Uterus (tissue), 4 donors: ENCODE results near the gene CCDC88B. TPM values are rescaled to one million over a fixed set of nuclear protein-coding genes. Genes with fewer than 3 reads are reported as not detected.
"Not testable (repeated sequence)": the region's sequence is repeated elsewhere in the genome, so short reads cannot be mapped to it uniquely, and the experiment has no call there.

ENCODE experiments used
- DNase-seq, 2 donors: peaks; one replicate each; pipeline ENCODE4 v3.0.0-alpha.2; 2019 to 2020
- H3K27ac ChIP-seq, 2 donors: fragments of 200-600 bp; sonication (generic); 1 replicate in 1 of 2; 2 replicates in 1 of 2; pipeline ENCODE4 v1.5.1; 2016 to 2018
- H3K27me3 ChIP-seq, 2 donors: fragments of 200-600 bp; sonication (generic); one replicate each; pipeline ENCODE4 v1.5.1; 2018 to 2019; ENCODE audit warnings: control low read depth in 1 of 2
- H3K36me3 ChIP-seq, 2 donors: fragments of 200-600 bp; sonication (generic); one replicate each; pipeline ENCODE4 v1.5.1; 2019; ENCODE audit warnings: control low read depth in 1 of 2
- H3K4me1 ChIP-seq, 2 donors: fragments of 200-600 bp; sonication (generic); one replicate each; pipeline ENCODE4 v1.5.1; 2018 to 2019; ENCODE audit warnings: control low read depth in 1 of 2
- H3K4me3 ChIP-seq, 2 donors: fragments of 200-600 bp; sonication (generic); 1 replicate in 1 of 2; 2 replicates in 1 of 2; pipeline ENCODE4 v1.5.1; 2018 to 2019; ENCODE audit warnings: mild to moderate bottlenecking in 1 of 2
- H3K9me3 ChIP-seq, 2 donors: fragments of 200-600 bp; sonication (generic); one replicate each; pipeline ENCODE4 v1.5.1; 2019; ENCODE audit warnings: control low read depth in 1 of 2
- CTCF ChIP-seq, 4 experiments: fragments of 200-600 bp in 2 of 4; fragments of 450-650 bp in 2 of 4; sonication (generic) in 2 of 4; IDR thresholded peaks; one replicate each; pipeline ENCODE4 v1.5.1; 2016 to 2019; ENCODE audit warnings: antibody characterized with exemption in 4 of 4, mild to moderate bottlenecking in 2 of 4, moderate library complexity in 1 of 4
- POLR2A ChIP-seq, 2 donors: fragments of 450-650 bp; IDR thresholded peaks; one replicate each; pipeline ENCODE4 v1.6.1; 2016; ENCODE audit warnings: antibody characterized with exemption in 2 of 2, mild to moderate bottlenecking in 1 of 2, moderate library complexity in 1 of 2
- intact Hi-C: fragments of 100-400 bp; cut with DNase I; formaldehyde crosslinking; loops from one replicate; pipeline ENCODE4 v1.15.1; 2023; ENCODE audit warnings: low total_unique reads
- total RNA-seq, 4 donors: library from RNA; depleted of rRNA in 3 of 4; stranded (reverse); fragments of >200 nt in 3 of 4; gene quantifications; one replicate each; pipeline versions ENCODE4 v1.1.0 to v1.2.4, GENCODE V29; 2014 to 2023
- donor health status: DM: yes; HTN: yes; CAD: no.

CCDC88B gene
- total RNA-seq, 4 donors from 2014 or later: 0.29 to 5.7 (median 2.9) TPM

DNA sequence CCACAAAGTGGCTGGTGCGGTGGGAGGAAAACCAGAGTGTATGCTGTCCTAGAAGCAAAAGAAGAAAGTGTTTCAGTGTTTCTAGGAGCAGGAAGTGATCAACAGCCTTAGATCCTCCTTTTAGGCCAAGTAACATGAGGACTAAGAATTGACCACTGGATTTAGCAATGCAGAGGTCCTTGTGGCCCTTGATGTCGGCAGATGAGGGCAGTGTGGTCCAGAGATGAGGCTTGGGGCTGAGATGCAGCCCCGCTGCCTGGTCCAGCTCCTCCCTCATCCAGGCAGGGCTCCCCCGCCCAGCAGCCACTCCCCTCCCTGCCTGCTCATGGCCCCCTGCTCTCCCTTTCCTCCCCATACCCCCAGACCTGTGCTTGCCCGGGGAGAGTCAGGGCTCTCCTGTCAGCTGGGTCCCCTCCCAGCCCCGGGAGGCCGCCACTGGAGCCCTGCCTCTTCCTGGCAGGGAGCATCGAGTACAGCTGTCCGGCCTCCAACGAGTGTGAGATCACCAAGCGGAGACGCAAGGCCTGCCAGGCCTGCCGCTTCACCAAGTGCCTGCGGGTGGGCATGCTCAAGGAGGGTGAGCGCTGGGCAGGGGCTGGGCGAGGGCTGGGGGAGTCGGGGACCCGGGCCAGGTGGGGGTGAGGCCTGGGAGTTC is 26.4 kb upstream of the CCDC88B start:
- intact Hi-C loops: no loop called here
- no peaks in the 10 kb centered on the region for H3K4me1 ChIP-seq
- H3K9me3 ChIP-seq: no peaks in the 10 kb centered on the region
- H3K27me3 ChIP-seq: no peaks in the 10 kb centered on the region
- TF ChIP-seq POLR2A (IDR thresholded peaks at IDR 0.05): no peak
- no peak for TF ChIP-seq CTCF (IDR thresholded peaks at IDR 0.05)
- no peaks in the 10 kb centered on the region for H3K36me3 ChIP-seq
- no peak for DNase-seq
- no peak overlapping the region for H3K4me3 ChIP-seq
- peak overlapping the region; percentile 37 to 47 for H3K27ac ChIP-seq

- Histone ChIP-seq H3K27ac (peak overlapping the region; percentile 37 to 47), H3K27me3 (no peaks in the 10 kb centered on the region), H3K4me3 (no peak overlapping the region), H3K36me3 (no peaks in the 10 kb centered on the region), H3K9me3 (no peaks in the 10 kb centered on the region), H3K4me1 (no peaks in the 10 kb centered on the region)
- DNase-seq: no peak
- TF ChIP-seq POLR2A (IDR thresholded peaks at IDR 0.05): no peak
- no peak for TF ChIP-seq CTCF (IDR thresholded peaks at IDR 0.05)
- intact Hi-C loops: no loop called here
Observed at GRCh38 chr11:64314146-64314804, 25.7 kb upstream of the CCDC88B start.

DNA sequence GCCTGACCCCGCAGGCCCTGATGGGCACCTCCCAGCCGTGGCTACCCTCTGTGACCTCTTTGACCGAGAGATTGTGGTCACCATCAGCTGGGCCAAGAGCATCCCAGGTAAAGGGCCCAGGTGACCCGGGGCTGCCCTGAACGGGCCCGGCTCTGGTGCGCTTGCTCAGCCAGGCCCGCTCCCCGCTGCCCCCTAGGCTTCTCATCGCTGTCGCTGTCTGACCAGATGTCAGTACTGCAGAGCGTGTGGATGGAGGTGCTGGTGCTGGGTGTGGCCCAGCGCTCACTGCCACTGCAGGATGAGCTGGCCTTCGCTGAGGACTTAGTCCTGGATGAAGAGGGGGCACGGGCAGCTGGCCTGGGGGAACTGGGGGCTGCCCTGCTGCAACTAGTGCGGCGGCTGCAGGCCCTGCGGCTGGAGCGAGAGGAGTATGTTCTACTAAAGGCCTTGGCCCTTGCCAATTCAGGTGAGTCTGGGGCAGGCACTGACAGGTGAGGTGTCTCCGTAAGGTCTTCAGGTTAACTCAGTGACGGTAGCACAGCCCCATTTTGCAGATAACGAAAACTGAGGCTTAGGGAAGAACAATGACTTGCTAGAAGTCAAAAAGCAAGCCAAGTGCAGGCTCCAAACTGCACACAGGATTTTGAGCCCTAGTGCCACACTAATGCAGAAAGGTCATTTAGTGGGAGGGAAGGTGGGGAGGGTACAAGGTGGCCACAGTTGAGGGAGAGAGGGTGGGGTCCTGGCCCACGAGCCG is 25.0 kb upstream of the CCDC88B start:
- Histone ChIP-seq H3K4me1 (no peaks in the 10 kb centered on the region), H3K27ac (no peak overlapping the region), H3K4me3 (no peak overlapping the region), H3K36me3 (no peaks in the 10 kb centered on the region), H3K9me3 (no peaks in the 10 kb centered on the region), H3K27me3 (no peaks in the 10 kb centered on the region)
- intact Hi-C loops: no loop called here
- TF ChIP-seq POLR2A (IDR thresholded peaks at IDR 0.05): no peak
- no peak for TF ChIP-seq CTCF (IDR thresholded peaks at IDR 0.05)
- no peak for DNase-seq

DNA sequence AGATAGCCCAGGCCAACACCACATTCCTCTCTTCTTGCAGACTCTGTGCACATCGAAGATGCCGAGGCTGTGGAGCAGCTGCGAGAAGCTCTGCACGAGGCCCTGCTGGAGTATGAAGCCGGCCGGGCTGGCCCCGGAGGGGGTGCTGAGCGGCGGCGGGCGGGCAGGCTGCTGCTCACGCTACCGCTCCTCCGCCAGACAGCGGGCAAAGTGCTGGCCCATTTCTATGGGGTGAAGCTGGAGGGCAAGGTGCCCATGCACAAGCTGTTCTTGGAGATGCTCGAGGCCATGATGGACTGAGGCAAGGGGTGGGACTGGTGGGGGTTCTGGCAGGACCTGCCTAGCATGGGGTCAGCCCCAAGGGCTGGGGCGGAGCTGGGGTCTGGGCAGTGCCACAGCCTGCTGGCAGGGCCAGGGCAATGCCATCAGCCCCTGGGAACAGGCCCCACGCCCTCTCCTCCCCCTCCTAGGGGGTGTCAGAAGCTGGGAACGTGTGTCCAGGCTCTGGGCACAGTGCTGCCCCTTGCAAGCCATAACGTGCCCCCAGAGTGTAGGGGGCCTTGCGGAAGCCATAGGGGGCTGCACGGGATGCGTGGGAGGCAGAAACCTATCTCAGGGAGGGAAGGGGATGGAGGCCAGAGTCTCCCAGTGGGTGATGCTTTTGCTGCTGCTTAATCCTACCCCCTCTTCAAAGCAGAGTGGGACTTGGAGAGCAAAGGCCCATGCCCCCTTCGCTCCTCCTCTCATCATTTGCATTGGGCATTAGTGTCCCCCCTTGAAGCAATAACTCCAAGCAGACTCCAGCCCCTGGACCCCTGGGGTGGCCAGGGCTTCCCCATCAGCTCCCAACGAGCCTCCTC is 24.1 kb upstream of the CCDC88B start:
- intact Hi-C loops, H3K4me3 ChIP-seq, H3K27me3 ChIP-seq, H3K36me3 ChIP-seq, H3K4me1 ChIP-seq, DNase-seq, H3K9me3 ChIP-seq: not testable (repeated sequence)
- H3K27ac ChIP-seq: peak overlapping the region in 1 of 2 donors; percentile 97

DNA sequence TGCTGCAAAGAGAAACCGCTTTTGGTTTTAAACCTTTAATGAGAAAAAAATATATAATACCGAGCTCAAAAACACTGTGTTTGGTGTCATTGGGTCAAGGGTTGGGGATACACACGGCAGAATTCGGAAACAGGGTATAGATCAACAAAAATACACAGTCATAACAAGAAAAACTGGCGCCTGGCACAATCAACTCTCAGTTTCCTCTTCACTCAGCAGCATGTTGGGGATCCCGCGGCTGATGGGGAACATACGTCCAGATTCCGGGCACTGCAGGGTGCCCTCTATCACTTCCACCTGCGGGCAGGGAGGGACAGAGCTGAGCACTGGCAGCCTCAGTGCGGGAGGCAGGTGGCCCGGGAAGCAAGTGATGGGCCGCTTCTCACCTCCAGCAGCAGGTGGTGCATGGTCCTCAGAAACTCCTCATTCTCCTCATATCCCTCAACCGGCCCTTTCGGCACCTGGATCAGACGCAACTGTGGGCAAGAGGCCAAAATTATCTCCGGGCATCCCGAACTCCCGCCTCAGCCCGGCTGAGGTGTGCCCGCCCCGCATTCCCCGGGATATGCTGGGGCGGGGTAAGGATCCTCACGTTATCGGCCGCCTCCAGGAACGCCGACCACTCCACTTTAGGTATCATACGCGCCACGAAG is 23.2 kb upstream of the CCDC88B start:
- H3K36me3 ChIP-seq: no peaks in the 10 kb centered on the region

More for the DNA sequence above, 23.2 kb upstream of the CCDC88B start:
- TF ChIP-seq POLR2A (IDR thresholded peaks at IDR 0.05) (no peak), CTCF (IDR thresholded peaks at IDR 0.05) (peak in 1 of 4 experiments; percentile 3)
- peak overlapping the region; percentile 74 to 75 for H3K4me3 ChIP-seq
- H3K27me3 ChIP-seq: no peaks in the 10 kb centered on the region
- H3K27ac ChIP-seq: peak overlapping the region; percentile 97 to 98
- DNase-seq: peak in 1 of 2 donors; percentile 60
- H3K9me3 ChIP-seq: no peaks in the 10 kb centered on the region
- intact Hi-C loops: no loop called here
- no peaks in the 10 kb centered on the region for H3K4me1 ChIP-seq
